GM12801 (cell line): ENCODE data around the gene IRF2.

Experiments used
- TF ChIP-seq, protein P1 (sequence below): IDR thresholded peaks from one replicate; pipeline ENCODE4 v1.5.1; 2011; ENCODE audit warnings: control low read depth; ENCODE audit not compliant: insufficient read length; ENCODE audit errors: extremely low read depth

IRF2 gene

DNA sequence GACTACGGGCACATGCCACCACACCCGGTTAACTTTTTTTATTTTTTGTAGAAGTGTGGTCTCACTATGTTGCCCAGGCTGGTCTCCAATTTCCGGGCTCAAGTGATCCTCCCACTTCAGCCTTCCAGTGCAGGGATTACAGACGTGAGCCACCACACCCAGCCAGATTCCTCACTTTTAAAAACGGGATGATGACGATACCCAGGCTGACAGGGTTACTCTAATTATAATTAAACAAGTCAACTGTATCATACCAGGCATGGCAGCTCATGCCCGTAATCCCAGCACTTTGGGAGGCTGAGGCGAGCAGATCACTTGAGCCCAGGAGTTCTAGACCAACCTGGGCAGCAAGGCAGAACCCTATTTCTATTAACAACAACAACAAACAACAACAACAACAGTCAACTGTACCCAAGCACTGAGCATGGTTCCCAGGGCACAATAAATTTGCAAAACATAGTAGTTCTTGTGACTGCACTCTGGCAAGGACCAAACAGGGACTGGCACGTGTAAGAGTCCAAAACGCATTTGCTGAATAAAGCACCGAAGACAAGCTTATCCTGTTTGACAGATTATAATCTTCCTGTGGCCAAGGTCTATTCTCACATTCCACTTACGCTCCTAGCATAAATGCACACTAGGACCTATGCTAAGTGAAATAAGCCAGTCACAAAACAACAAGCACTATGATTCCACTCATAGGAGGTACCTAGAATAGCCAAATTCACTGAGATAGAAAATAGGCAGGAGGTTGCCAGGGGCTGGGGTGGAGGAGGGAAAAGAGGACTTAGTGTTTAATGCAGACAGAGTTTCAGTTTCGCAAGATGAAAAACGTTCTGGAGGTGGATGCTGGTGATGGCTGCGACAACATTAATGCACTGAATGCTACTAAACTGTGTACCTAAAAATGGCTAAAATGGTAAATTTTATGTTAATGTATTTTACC lies 77.5 kb downstream of the IRF2 start:
- TF ChIP-seq, protein P1, sequence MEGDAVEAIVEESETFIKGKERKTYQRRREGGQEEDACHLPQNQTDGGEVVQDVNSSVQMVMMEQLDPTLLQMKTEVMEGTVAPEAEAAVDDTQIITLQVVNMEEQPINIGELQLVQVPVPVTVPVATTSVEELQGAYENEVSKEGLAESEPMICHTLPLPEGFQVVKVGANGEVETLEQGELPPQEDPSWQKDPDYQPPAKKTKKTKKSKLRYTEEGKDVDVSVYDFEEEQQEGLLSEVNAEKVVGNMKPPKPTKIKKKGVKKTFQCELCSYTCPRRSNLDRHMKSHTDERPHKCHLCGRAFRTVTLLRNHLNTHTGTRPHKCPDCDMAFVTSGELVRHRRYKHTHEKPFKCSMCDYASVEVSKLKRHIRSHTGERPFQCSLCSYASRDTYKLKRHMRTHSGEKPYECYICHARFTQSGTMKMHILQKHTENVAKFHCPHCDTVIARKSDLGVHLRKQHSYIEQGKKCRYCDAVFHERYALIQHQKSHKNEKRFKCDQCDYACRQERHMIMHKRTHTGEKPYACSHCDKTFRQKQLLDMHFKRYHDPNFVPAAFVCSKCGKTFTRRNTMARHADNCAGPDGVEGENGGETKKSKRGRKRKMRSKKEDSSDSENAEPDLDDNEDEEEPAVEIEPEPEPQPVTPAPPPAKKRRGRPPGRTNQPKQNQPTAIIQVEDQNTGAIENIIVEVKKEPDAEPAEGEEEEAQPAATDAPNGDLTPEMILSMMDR = no peak

DNA sequence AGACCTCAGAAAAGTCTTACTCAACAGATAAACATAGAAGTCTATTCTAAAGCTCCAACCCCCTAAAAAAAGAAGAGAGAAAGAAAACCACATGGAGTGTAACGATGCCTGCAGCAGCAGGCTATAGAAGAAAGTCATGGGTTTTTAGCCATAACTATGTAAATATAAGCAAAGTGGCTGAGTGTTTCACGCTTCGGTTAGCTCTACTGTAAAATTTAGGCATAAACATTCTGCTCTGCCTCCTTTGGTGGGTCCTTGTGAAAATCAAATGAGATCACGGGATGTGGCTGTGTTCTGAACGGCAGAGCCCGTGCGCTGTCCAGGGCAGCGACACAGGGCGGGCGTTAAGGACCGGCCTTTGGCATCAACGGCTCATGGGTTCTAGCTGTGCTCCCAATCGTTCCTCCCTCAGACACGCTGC lies 78.4 kb downstream of the IRF2 start:
- TF ChIP-seq, protein P1 = no peak

DNA sequence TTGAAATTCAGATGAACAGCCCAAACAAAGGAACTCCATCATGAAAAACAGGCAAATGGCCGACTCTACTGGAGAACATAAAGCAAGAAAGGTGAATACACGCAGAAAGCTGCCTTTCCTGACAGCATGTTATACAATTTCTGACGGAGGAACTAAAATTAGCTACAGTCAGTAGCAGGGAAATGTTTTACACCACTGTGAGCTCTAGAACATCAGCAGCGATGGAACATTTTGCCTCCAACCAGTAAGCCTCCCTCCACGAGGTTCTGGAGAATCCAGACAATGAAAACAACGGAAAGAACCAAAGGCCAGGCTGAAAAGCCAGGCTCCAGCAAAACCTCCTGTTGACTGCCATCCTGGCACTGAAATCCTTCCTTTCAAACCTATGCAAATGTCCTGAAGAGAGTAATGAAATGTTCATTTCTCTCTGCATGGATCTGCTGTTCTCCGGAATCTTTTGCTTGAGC lies 78.9 kb downstream of the IRF2 start:
- TF ChIP-seq, protein P1 = no peak

- TF ChIP-seq, protein P1 = no peak
Measured at GRCh38 chr4:184392748-184393559, 81.4 kb downstream of the IRF2 start.

DNA sequence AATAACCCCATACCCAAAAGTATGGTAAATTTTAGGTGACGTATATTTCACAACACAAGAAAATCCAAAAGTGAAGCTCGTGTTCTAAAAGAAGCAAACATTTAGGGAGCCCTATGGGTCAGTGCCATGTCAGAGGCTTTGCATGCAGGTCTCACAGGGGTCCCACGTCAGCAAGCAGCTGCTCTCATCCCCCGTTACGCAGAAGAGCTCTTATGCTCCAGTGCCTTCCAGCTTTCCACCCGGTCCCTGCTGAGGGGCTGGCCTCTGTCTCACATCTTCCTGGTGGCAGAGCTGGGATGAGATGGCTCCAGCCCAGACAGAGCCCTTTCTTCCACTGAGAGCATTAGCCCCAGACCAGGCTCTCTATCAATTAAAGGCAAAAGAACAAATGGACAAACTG lies 82.0 kb downstream of the IRF2 start:
- TF ChIP-seq, protein P1 = no peak

DNA sequence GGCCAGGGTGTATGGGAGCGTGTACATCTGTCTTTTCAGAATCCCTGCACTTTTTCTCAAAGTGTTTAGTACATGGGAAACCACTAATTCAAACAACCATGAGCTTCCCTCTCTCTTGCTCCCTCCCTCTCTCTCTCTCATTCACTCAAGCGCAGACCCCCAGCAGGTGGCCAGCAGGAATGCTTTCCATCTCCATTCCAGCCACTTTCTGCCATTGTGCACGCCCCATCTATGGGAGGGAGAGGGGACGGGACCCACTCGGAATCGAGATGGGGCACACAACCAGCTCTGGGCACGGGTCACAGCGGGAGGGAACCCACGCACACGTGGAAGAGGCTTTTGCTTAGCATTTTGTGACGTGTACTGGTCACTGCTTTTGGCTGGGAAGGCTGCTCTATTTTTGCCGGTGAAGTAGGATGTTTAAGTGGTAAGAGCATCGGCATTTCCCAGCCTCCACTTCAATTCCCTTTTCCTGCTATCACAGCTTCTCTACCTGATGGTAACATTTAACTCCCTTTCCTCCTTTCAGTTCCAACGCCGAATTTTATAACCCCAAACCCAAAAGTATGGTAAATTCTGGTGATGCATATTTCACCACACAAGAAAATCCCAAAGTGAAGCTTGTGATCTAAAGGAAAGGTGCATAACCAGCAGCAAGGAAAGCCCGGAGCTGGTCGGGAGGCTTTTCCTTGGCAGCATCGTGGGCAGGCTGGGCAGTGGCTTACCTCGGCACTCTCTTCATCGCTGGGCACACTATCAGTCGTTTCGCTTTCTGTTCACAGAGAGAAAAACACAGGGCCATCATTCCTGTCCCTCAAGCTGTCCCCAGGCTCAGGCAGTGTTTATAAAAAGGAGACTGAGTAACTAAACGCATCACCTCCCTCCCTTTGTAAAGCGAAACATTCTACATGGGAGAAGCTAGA lies 84.1 kb downstream of the IRF2 start:
- TF ChIP-seq, protein P1 = no peak
